ENCODE measurements around the gene ANXA5. TPM values are rescaled to one million over a fixed set of nuclear protein-coding genes. Genes with fewer than 3 reads are reported as not detected.

ANXA5 gene
- total RNA-seq, 2 experiments from 2014 or later, result 28.9 to 40.1 TPM

DNA sequence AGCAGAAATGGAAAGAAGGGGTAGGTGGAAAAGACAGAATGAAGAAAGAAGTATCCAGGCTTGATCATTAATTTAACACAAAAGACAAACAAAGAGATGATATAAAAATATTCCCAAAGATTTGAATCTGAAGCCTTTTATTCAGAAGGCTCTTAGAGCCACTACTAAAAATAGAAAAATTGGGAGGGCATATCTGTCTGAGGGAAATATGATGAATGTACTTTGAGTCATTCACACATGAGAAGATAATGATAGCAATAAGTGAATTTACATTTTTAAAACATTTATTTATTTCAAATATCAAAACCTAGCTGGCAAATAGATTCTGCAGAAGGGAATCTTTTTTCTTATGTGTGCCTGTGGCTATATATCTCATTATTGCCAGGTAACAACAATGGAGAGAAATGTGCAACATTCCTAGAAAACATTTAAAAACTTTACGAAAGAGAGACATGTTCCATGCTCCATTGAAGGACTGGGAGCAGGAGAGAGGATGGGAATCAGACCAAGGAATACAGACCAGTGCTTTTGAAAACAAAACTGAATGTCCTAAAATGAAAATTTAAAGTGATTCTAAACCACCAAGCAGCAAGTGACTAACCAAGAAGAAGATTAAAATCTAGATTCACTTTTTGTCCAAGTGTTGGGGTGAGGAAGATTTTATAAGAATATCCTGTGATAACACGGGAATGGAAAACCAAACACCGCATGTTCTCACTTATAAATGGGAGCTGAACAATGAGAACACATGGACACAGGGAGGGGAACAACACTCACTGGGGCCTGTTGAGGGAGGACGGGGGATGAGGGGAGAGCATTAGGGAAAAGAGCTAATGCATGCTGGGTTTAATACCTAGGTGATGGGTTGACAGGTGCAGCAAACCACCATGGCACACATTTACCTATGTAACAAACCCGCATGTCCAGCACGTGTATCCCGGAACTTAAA lies 41.2 kb downstream of the ANXA5 start:
- Histone ChIP-seq H3K27ac (ENCODE audit: low read depth, low read length, poor library complexity, severe bottlenecking) (no peak overlapping the region), H3K4me2 (ENCODE audit: low read length) (no peak overlapping the region), H3K36me3 (ENCODE audit: insufficient read depth, low read length) (no peaks in the 10 kb centered on the region), H3K9me3 (ENCODE audit: low read length) (no peaks in the 10 kb centered on the region), H3K9me2 (ENCODE audit: insufficient read depth, low read length) (no peaks in the 10 kb centered on the region), H3K4me1 (ENCODE audit: insufficient read depth, low read length, poor library complexity, severe bottlenecking) (peaks cover 6% of the 10 kb centered on the region), H2AFZ (ENCODE audit: low read length) (no peak overlapping the region), H3K4me3 (ENCODE audit: low read depth, low read length, poor library complexity, severe bottlenecking) (no peak overlapping the region), H3K79me2 (ENCODE audit: insufficient read depth, low read depth, low read length) (no peaks in the 10 kb centered on the region), H4K20me1 (ENCODE audit: insufficient read depth, low read length) (no peaks in the 10 kb centered on the region)
- CTCF ChIA-PET (ENCODE audit: unreplicated experiment), result no interaction called here
- POLR2A ChIA-PET, result interaction anchor here (0.6 kb wide), 1 partner anchor 391 kb away, joined by 3 read pairs; no protein-coding TSS in a partner anchor
- DNase-seq (ENCODE audit: low spot score), result no peak
- TF ChIP-seq, protein P1, sequence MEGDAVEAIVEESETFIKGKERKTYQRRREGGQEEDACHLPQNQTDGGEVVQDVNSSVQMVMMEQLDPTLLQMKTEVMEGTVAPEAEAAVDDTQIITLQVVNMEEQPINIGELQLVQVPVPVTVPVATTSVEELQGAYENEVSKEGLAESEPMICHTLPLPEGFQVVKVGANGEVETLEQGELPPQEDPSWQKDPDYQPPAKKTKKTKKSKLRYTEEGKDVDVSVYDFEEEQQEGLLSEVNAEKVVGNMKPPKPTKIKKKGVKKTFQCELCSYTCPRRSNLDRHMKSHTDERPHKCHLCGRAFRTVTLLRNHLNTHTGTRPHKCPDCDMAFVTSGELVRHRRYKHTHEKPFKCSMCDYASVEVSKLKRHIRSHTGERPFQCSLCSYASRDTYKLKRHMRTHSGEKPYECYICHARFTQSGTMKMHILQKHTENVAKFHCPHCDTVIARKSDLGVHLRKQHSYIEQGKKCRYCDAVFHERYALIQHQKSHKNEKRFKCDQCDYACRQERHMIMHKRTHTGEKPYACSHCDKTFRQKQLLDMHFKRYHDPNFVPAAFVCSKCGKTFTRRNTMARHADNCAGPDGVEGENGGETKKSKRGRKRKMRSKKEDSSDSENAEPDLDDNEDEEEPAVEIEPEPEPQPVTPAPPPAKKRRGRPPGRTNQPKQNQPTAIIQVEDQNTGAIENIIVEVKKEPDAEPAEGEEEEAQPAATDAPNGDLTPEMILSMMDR (conservative IDR thresholded peaks at IDR 0.05; ENCODE audit: low read length), result no peak
- no peak for TF ChIP-seq EZH2phosphoT487 (IDR thresholded peaks at IDR 0.05; ENCODE audit: borderline replicate concordance, low read depth, low read length)
- BruUV-seq (replicated peaks), result no TSS peak
- intact Hi-C loops (cut with micrococcal nuclease; ENCODE audit: unreplicated experiment), result loop anchor here (10.0 kb wide), 1 partner anchor 171 kb away; no protein-coding TSS in a partner anchor

DNA sequence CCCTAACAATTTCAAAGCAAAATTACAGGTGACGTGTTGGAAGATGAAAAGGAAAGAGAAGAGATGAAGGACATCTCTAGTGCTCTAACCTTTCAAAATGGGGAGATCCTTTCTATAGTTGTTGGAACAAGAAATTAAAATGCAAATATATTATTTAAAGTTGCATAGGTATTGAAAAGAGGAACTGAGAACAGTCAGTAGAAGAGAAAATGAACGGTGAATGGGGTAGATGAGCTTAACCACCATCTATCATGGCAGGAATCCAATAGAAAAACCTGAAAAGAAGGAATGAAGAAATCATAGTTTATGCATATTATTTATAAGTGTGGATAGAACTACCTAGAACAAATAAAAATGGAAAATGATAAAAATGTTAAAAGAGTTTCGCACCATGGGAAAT lies 42.0 kb downstream of the ANXA5 start:
- Histone ChIP-seq H3K4me2 (ENCODE audit: low read length) (no peak overlapping the region), H4K20me1 (ENCODE audit: insufficient read depth, low read length) (no peaks in the 10 kb centered on the region), H3K4me1 (ENCODE audit: insufficient read depth, low read length, poor library complexity, severe bottlenecking) (peaks cover 6% of the 10 kb centered on the region), H3K9me2 (ENCODE audit: insufficient read depth, low read length) (no peaks in the 10 kb centered on the region), H3K79me2 (ENCODE audit: insufficient read depth, low read depth, low read length) (no peaks in the 10 kb centered on the region), H3K36me3 (ENCODE audit: insufficient read depth, low read length) (no peaks in the 10 kb centered on the region), H3K4me3 (ENCODE audit: low read depth, low read length, poor library complexity, severe bottlenecking) (no peak overlapping the region), H2AFZ (ENCODE audit: low read length) (no peak overlapping the region), H3K27ac (ENCODE audit: low read depth, low read length, poor library complexity, severe bottlenecking) (no peak overlapping the region), H3K9me3 (ENCODE audit: low read length) (no peaks in the 10 kb centered on the region)
- TF ChIP-seq, protein P1 (conservative IDR thresholded peaks at IDR 0.05; ENCODE audit: low read length), result no peak
- DNase-seq (ENCODE audit: low spot score), result peak; percentile 9
- intact Hi-C loops (cut with micrococcal nuclease; ENCODE audit: unreplicated experiment), result loop anchor here (10.0 kb wide), 1 partner anchor 170 kb away; no protein-coding TSS in a partner anchor
- no TSS peak for BruUV-seq (replicated peaks)
- ChIA-PET POLR2A (no interaction called here), CTCF (ENCODE audit: unreplicated experiment) (no interaction called here)

DNA sequence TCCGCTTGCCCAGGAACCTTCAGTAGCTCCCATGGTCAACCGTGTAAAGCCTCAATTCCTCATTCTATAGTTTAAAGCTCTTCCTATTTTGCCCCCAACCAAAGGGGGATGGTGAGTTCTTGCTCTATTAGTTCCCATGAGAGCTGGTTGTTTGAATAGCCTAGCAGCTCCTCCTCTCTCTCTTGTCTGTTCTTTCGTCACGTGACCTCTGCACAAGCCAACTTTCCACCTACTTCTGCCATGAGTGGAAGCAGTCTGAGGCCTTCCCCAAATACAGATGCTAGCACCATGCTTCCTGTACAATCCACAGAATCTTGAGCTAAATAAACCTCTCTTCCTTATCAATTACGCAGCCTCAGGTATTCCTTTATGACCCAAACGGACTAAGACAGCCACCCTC lies 42.8 kb downstream of the ANXA5 start:
- H2AFZ ChIP-seq (ENCODE audit: low read length), result no peak overlapping the region
- H3K36me3 ChIP-seq (ENCODE audit: insufficient read depth, low read length), result no peaks in the 10 kb centered on the region
- TF ChIP-seq, protein P1 (conservative IDR thresholded peaks at IDR 0.05; ENCODE audit: low read length), result no peak
- TF ChIP-seq EZH2phosphoT487 (IDR thresholded peaks at IDR 0.05; ENCODE audit: borderline replicate concordance, low read depth, low read length), result no peak
- CTCF ChIA-PET (ENCODE audit: unreplicated experiment), result no interaction called here
- no peak overlapping the region for H3K27ac ChIP-seq (ENCODE audit: low read depth, low read length, poor library complexity, severe bottlenecking)
- intact Hi-C loops (cut with micrococcal nuclease; ENCODE audit: unreplicated experiment), result loop anchor here (10.0 kb wide), 1 partner anchor 169 kb away; no protein-coding TSS in a partner anchor
- no peak for DNase-seq (ENCODE audit: low spot score)
- BruUV-seq (replicated peaks), result no TSS peak
- H3K9me2 ChIP-seq (ENCODE audit: insufficient read depth, low read length), result no peaks in the 10 kb centered on the region
- no peaks in the 10 kb centered on the region for H4K20me1 ChIP-seq (ENCODE audit: insufficient read depth, low read length)
- H3K4me2 ChIP-seq (ENCODE audit: low read length), result no peak overlapping the region
- H3K4me3 ChIP-seq (ENCODE audit: low read depth, low read length, poor library complexity, severe bottlenecking), result no peak overlapping the region
- peaks cover 6% of the 10 kb centered on the region for H3K4me1 ChIP-seq (ENCODE audit: insufficient read depth, low read length, poor library complexity, severe bottlenecking)
- no peaks in the 10 kb centered on the region for H3K9me3 ChIP-seq (ENCODE audit: low read length)
- H3K79me2 ChIP-seq (ENCODE audit: insufficient read depth, low read depth, low read length), result no peaks in the 10 kb centered on the region
- POLR2A ChIA-PET, result interaction anchor here (1.4 kb wide), 1 partner anchor 10 kb away, joined by 3 read pairs; no protein-coding TSS in a partner anchor

Data from OCI-LY7 (cell line).